Thymus (tissue), 11 donors: ENCODE data around the gene TINAGL1. TPM values are rescaled to one million over a fixed set of nuclear protein-coding genes. Genes with fewer than 3 reads are reported as not detected.
"Not testable (repeated sequence)": the region's sequence is repeated elsewhere in the genome, so short reads cannot be mapped to it uniquely, and the experiment has no call there.

Source experiments
- DNase-seq, 9 donors: peaks; one replicate each; pipeline ENCODE4 v3.0.0-alpha.2; 2013; ENCODE audit warnings: low spot score in 9 of 9, low read depth in 6 of 9, missing footprints in 1 of 9
- H3K27ac ChIP-seq, 2 donors: one replicate each; pipeline ENCODE4 v1.5.1; 2013; ENCODE audit warnings: control low read depth in 1 of 2, low read depth in 1 of 2, low read length in 1 of 2, mild to moderate bottlenecking in 1 of 2, moderate library complexity in 1 of 2
- H3K27me3 ChIP-seq, 2 donors: one replicate each; pipeline ENCODE4 v1.5.1; 2013; ENCODE audit warnings: low read length in 1 of 2; ENCODE audit not compliant: control insufficient read depth in 2 of 2, insufficient read depth in 1 of 2
- H3K36me3 ChIP-seq, 2 donors: one replicate each; pipeline ENCODE4 v1.5.1; 2013; ENCODE audit warnings: low read length in 1 of 2, mild to moderate bottlenecking in 1 of 2, moderate library complexity in 1 of 2; ENCODE audit not compliant: control insufficient read depth in 2 of 2, insufficient read depth in 2 of 2
- H3K4me1 ChIP-seq, 2 donors: one replicate each; pipeline ENCODE4 v1.5.1; 2013; ENCODE audit warnings: low read length in 2 of 2; ENCODE audit not compliant: control insufficient read depth in 2 of 2, insufficient read depth in 2 of 2
- H3K4me3 ChIP-seq, 2 donors: one replicate each; pipeline ENCODE4 v1.5.1; 2013; ENCODE audit warnings: low read length in 2 of 2, control low read depth in 1 of 2, mild to moderate bottlenecking in 1 of 2
- H3K9me3 ChIP-seq, 2 donors: one replicate each; pipeline ENCODE4 v1.5.1; 2013; ENCODE audit warnings: low read length in 1 of 2, mild to moderate bottlenecking in 1 of 2; ENCODE audit not compliant: control insufficient read depth in 2 of 2, insufficient read depth in 1 of 2
- WGBS: extraction: QIAGEN DNeasy Blood & Tissue Kit; methylation state at CpG from one replicate; pipeline ENCODE4 v1.1.7; 2013; 5-methylcytosine and 5-hydroxymethylcytosine counted together
- polyA plus RNA-seq: library from polyadenylated mRNA; stranded (reverse); fragments of 200-250 nt; gene quantifications from one replicate; pipeline ENCODE4 v1.2.3, GENCODE V29; 2013
- total RNA-seq: library from RNA; stranded (reverse); fragments of 120-200 nt; gene quantifications from one replicate; pipeline ENCODE4 v1.2.4, GENCODE V29; 2013
- donor health status: healthy.

The TINAGL1 gene
- total and polyA plus RNA-seq, 2 donors = 6.3 to 26.7 TPM

DNA sequence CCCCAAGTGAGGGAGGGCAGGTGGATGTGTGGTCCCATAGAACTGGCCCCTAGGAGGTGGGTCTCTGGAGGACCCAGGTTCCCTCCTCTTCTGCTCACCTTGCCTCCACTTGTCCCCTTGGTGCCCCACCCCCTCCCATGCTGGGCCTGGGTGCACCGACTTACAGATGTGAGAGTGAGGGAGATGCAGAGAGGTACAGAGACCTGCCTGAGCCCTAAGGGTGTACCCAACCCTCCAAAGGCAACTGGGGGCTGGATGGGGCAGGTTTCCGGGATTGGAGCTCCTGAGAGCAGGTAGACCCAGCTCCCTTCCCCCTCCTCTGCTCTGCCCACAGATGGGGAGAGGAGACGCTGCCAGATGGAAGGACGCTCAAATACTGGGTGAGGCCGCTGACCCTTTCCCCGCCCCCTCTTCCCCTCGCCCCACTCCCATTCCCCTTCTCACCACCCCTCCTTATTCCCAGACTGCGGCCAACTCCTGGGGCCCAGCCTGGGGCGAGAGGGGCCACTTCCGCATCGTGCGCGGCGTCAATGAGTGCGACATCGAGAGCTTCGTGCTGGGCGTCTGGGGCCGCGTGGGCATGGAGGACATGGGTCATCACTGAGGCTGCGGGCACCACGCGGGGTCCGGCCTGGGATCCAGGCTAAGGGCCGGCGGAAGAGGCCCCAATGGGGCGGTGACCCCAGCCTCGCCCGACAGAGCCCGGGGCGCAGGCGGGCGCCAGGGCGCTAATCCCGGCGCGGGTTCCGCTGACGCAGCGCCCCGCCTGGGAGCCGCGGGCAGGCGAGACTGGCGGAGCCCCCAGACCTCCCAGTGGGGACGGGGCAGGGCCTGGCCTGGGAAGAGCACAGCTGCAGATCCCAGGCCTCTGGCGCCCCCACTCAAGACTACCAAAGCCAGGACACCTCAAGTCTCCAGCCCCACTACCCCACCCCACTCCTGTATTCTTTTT, 10.3 kb downstream of the TINAGL1 start:
- no peaks in the 10 kb centered on the region for H3K36me3 ChIP-seq
- 86% methylated on average over 47 of the region's 47 CpGs for WGBS
- no peaks in the 10 kb centered on the region for H3K9me3 ChIP-seq
- no peak for DNase-seq
- H3K4me3 ChIP-seq = no peak overlapping the region
- H3K27ac ChIP-seq = no peak overlapping the region
- H3K27me3 ChIP-seq = peaks cover 9 to 28% of the 10 kb centered on the region in 2 donors
- H3K4me1 ChIP-seq = no peaks in the 10 kb centered on the region

DNA sequence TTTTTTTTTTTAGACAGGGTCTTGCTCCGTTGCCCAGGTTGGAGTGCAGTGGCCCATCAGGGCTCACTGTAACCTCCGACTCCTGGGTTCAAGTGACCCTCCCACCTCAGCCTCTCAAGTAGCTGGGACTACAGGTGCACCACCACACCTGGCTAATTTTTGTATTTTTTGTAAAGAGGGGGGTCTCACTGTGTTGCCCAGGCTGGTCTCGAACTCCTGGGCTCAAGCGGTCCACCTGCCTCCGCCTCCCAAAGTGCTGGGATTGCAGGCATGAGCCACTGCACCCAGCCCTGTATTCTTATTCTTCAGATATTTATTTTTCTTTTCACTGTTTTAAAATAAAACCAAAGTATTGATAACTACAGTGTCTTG, 11.0 kb downstream of the TINAGL1 start:
- 94% methylated on average over 5 of the region's 5 CpGs for WGBS
- not testable (repeated sequence) for H3K9me3 ChIP-seq, H3K27ac ChIP-seq, DNase-seq, H3K36me3 ChIP-seq, H3K4me3 ChIP-seq, H3K4me1 ChIP-seq
- H3K27me3 ChIP-seq = peaks cover 9 to 31% of the 10 kb centered on the region in 2 donors

DNA sequence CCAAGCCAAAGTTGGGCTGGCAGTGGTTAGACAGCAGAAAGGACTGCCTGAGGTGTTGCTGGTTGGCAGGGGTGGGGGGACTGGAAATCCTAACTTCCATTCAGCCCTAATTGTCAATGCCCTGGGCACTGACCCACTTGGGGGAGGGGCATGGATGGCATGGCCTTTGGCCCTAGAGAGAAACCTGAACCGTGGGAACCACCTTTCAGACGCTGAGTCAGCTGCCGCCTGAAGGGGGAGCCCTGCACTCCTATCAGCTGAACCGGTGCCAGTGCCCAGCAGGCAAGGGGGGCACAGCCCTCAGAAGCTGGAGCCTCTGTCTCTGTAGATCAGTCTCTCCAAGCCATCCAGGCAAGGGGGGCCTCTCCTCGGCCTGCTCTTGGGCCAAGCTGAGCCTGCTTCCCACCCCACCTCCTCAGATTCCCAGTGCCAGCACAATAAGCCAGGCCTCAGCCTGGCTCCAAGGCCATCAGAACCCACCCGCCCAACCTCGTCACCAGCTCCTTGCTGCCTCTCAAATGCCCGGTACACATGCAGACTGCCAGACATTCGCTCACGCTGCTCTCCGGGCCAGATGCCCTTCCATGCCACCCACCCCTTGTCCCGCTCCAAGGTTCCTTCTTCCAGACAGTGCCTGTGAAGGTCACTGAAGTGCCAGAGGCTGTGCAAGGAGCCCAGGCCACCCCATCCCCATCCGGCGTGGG, 11.6 kb downstream of the TINAGL1 start:
- peak in 5 of 9 donors; percentile 17 to 49 (median 34) for DNase-seq
- H3K27ac ChIP-seq = peak overlapping the region in 1 of 2 donors; percentile 55
- 72% methylated on average over 14 of the region's 14 CpGs for WGBS
- H3K9me3 ChIP-seq = no peaks in the 10 kb centered on the region
- no peaks in the 10 kb centered on the region for H3K36me3 ChIP-seq
- H3K4me3 ChIP-seq = no peak overlapping the region
- no peaks in the 10 kb centered on the region for H3K4me1 ChIP-seq
- H3K27me3 ChIP-seq = peaks cover 9 to 32% of the 10 kb centered on the region in 2 donors

DNA sequence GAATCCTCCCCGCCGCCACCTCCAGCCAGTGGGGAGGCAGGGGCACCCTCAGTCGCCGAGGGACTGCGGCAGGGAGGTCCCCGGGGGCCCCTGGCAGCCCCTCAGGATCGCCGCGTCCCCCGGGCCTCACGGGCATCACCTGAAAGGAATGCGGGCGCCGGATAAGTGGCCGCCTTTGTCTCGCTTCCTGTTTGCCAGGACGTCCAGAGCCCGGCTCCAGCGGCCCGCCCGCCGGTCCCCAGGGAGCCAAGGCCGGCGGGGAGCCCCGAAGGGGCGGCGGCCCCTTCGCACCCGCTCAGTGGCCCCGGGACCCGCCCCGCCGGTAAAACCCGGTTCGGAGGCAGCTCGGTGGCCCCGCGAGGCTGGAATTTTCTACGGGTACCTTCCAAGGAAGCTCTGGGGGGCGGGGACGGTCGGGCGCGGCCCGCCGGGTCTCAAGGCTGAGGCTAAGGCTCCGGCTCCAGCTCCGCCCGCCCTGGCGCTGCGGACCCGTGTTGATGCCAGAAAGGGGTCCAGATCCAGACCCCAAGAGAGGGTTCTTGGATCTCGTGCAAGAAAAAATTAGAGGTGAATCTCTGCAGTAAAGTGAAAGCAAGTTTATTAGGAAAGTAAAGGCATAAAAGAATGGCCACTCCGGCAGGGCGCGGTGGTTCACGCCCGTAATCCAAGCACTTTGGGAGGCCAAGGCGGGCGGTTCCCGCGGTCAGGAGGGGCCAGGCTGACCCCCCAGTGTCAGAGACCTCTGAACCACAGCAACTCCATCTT, 12.6 kb downstream of the TINAGL1 start:
- DNase-seq = no peak
- WGBS = 41% methylated on average over 62 of the region's 62 CpGs
- H3K27ac ChIP-seq = no peak overlapping the region

DNA sequence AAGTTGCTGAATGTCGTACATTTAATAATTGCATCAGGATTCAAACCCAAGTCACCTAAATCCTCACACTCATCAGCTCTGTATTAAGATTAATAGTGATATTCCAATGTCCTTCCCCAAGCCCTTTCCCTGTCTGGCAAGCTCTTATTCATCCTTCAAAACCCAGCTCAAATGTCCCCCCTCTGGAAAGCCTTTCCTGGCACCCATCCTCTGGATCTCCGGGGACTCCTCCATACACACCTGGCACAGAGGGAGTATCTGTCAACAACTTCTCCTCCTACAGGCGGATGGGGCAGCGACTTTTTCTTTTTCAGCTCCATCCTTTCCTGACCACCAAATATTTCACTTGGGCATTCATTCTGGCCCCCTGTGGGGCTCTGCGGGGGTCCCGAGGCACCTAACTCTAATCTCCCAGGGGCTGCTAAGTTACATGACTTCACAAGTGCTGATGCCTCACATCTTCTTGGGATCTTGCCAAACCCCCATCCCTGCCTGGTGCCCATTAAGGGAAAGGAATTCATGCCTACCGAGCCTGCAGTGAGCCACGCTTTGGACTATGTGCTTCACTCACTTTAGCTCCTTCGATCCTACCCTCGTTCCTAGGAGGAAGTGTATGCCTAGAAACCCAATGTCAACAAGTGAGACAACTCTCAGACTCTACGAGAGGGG, 15.2 kb downstream of the TINAGL1 start:
- 94% methylated on average over 11 of the region's 11 CpGs for WGBS
- H3K27ac ChIP-seq = no peak overlapping the region
- H3K4me1 ChIP-seq = peaks cover 0 to 6% of the 10 kb centered on the region in 2 donors
- no peak for DNase-seq
- no peaks in the 10 kb centered on the region for H3K9me3 ChIP-seq
- H3K36me3 ChIP-seq = no peaks in the 10 kb centered on the region
- peaks cover 9 to 32% of the 10 kb centered on the region in 2 donors for H3K27me3 ChIP-seq
- H3K4me3 ChIP-seq = no peak overlapping the region

More for the DNA sequence above, 12.6 kb downstream of the TINAGL1 start:
- no peaks in the 10 kb centered on the region for H3K4me1 ChIP-seq
- H3K27me3 ChIP-seq = peaks cover 9 to 32% of the 10 kb centered on the region in 2 donors
- H3K4me3 ChIP-seq = peak overlapping the region in 1 of 2 donors; percentile 6
- no peaks in the 10 kb centered on the region for H3K9me3 ChIP-seq
- no peaks in the 10 kb centered on the region for H3K36me3 ChIP-seq

DNA sequence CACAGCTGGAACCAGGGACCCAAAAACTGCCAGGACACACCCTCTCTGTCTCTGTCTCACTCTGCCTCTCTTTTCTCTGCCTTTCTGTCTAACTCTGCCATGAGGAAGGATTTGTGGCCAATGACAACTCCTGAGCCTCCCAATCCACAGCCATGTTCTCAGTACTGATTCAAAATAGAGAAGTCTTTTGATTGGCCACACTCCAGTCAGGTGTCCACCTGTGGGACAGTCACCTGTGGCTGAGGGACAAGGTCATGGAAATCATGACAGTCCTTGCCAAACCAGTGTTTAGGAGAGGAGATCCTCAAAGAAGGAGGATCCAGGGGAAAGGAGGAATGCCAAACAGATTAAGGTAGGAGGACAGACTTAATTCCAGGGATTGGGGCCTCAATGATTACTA, 15.8 kb downstream of the TINAGL1 start:
- Histone ChIP-seq H3K4me3 (no peak overlapping the region), H3K36me3 (no peaks in the 10 kb centered on the region), H3K27me3 (peaks cover 9 to 32% of the 10 kb centered on the region in 2 donors), H3K9me3 (no peaks in the 10 kb centered on the region), H3K27ac (no peak overlapping the region), H3K4me1 (peaks cover 0 to 6% of the 10 kb centered on the region in 2 donors)
- no peak for DNase-seq

DNA sequence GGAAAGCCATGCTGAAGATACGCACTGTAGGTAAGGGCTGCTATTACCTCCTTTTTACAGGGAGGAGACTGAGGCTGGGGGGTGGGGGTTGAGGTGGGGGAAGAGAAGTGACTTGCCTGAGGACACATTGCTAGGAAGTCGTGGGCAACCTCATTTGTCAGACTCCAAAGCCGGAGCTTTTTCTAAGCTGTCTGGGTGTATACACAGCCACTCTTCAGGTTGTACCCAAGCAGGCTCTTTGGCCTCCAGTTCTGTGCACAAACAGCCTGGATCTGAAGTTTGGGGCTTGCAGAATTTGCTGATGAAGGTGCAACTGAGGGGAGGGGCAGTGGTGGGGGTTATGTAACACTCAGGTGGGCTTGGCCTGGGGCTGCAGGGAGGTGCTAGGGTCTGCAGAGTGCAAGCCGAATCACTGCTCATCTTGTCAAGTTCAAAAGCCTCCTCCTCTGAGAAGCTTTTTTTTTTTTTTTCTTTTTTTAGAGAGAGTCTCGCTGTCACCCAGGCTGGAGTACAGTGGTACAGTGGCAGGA, 16.9 kb downstream of the TINAGL1 start:
- no peak for DNase-seq
- 66% methylated on average over 5 of the region's 5 CpGs for WGBS
- H3K4me3 ChIP-seq = no peak overlapping the region
- no peaks in the 10 kb centered on the region for H3K36me3 ChIP-seq
- no peak overlapping the region for H3K27ac ChIP-seq
- peaks cover 8 to 26% of the 10 kb centered on the region in 2 donors for H3K27me3 ChIP-seq
- peaks cover 0 to 6% of the 10 kb centered on the region in 2 donors for H3K4me1 ChIP-seq
- H3K9me3 ChIP-seq = no peaks in the 10 kb centered on the region

DNA sequence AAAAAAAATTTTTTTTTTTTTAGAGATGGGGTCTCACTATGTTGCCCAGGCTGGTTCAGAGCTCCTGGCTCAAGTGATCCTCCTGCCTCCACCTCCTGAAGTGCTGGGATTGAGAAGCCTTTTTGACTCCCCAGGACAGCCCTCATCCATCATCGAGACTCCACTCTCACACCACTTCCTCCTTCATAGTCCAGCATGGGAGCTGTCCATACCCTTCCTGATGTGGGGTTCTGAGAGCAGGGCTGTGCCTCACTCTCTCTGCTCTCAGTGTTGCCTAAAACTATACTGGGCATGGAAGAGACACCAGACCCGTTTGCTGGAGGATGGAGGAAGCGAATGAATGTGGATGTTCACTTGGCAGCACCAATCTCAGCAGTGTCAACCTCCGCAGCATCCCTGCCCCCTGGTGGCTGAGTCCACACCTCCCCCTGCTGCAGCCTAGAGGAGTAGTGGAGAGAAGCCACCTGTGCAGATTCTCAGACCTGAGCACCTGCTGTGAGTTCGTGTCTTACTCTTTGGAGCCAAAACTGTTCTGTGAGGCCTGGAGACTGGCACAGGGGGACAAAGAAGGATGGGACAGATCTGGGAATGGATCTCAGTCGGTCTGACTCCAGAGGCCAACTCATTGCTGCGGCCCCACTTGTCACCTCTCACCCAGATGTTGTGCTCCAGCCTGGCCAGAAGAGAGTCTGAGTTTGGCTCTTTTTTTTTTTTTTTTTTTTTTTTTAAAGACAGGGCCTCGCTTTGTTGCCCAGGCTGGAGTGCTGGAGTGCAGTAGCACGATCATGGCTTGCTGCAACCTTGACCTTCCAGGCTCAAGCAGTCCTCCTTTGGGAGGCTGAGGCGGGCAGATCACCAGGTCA, 17.7 kb downstream of the TINAGL1 start:
- no peaks in the 10 kb centered on the region for H3K9me3 ChIP-seq
- DNase-seq = peak; percentile 24 to 80 (median 60)
- H3K36me3 ChIP-seq = no peaks in the 10 kb centered on the region
- WGBS = 65% methylated on average over 10 of the region's 10 CpGs
- H3K4me1 ChIP-seq = peaks cover 0 to 6% of the 10 kb centered on the region in 2 donors
- no peak overlapping the region for H3K4me3 ChIP-seq
- no peak overlapping the region for H3K27ac ChIP-seq
- H3K27me3 ChIP-seq = peaks cover 0 to 18% of the 10 kb centered on the region in 2 donors
